Measurements from ENCODE around the gene MPV17L2.

MPV17L2 gene

DNA sequence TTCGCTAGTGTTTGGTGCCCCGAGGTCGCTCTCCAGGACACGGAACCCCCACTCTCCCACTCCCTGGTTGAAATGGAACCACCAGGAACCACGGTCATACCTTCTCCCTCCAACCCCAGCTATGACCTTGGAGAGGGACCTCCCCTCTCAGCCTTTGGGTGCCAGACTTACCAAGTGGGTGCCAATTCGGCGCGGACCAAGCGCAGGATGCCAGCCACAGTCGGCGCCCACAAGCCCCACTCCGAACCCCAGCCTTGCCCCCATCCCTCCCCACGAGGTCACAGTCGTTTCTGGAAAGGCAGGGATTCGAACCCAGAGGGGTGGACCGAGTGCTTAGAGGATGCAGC is 32.3 kb downstream of the MPV17L2 start:
- no peaks in the 10 kb centered on the region for H3K9me3 ChIP-seq (replicated peaks; ENCODE audit: insufficient read depth, low read length)
- no peak overlapping the region for H3K27ac ChIP-seq (ENCODE audit: low read length)
- no peaks in the 10 kb centered on the region for H3K36me3 ChIP-seq (replicated peaks; ENCODE audit: insufficient read depth, low read length)
- H3K9me2 ChIP-seq (replicated peaks; ENCODE audit: insufficient read depth, low read length): no peaks in the 10 kb centered on the region
- TF ChIP-seq, protein P1, sequence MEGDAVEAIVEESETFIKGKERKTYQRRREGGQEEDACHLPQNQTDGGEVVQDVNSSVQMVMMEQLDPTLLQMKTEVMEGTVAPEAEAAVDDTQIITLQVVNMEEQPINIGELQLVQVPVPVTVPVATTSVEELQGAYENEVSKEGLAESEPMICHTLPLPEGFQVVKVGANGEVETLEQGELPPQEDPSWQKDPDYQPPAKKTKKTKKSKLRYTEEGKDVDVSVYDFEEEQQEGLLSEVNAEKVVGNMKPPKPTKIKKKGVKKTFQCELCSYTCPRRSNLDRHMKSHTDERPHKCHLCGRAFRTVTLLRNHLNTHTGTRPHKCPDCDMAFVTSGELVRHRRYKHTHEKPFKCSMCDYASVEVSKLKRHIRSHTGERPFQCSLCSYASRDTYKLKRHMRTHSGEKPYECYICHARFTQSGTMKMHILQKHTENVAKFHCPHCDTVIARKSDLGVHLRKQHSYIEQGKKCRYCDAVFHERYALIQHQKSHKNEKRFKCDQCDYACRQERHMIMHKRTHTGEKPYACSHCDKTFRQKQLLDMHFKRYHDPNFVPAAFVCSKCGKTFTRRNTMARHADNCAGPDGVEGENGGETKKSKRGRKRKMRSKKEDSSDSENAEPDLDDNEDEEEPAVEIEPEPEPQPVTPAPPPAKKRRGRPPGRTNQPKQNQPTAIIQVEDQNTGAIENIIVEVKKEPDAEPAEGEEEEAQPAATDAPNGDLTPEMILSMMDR (IDR thresholded peaks at IDR 0.05; ENCODE audit: low read length): no peak
- TF ChIP-seq EZH2phosphoT487 (IDR thresholded peaks at IDR 0.05; ENCODE audit: low read length): no peak
- no peak for TF ChIP-seq EZH2 (optimal IDR thresholded peaks at IDR 0.05; ENCODE audit: low read depth, low read length)
- DNase-seq: no peak
- no peak overlapping the region for H3K4me3 ChIP-seq (ENCODE audit: low read length)
- no peaks in the 10 kb centered on the region for H3K79me2 ChIP-seq (ENCODE audit: low read length)
- H3K4me2 ChIP-seq (ENCODE audit: low read depth, low read length): no peak overlapping the region
- no peak overlapping the region for H3K9ac ChIP-seq (ENCODE audit: low read length)
- H3K27me3 ChIP-seq (replicated peaks; ENCODE audit: insufficient read depth, low read length): peaks cover 69% of the 10 kb centered on the region
- no peaks in the 10 kb centered on the region for H3K4me1 ChIP-seq (ENCODE audit: low read length)
- no peaks in the 10 kb centered on the region for H3F3A ChIP-seq (ENCODE audit: insufficient read depth, low read length)
- H4K20me1 ChIP-seq (ENCODE audit: insufficient read depth, low read length): no peaks in the 10 kb centered on the region
- H2AFZ ChIP-seq (ENCODE audit: low read length): no peak overlapping the region

DNA sequence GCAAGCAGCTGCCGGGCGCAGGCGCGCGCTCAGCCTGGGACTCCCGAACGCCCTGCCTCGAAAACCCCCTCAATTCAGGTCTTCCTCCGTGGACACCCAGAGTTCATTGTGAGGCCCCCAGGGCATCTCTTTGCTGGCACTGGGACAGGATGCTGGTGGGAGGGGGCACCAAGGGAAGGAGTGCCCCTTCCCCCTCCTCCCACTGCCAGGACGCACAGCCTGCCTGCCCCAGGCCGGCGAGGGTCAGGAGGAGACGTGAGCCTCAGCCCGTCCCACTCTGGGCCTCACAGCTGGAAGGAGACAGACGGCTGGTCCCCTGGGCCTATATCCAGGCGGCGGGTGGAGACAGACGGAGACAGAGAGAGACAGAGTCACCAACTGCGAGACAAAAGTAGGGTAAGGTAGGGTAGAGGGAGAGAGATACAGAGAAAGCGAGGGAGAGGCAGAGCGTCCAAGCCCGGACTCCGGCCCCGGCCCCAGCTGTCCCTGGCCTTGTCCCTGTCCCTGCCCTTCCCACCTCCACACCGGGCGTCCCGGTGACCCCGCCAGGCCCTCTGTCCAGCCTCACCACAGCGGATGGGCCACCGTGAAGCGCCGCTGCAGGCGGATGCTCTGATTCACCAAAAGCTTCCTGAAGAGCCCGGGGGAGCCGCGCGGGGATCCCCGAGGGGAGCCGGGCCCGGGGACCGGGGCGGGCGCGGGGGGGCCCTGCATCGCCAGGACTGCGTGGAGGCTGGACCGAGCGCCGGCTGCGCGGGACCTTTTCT is 32.9 kb downstream of the MPV17L2 start, which contains the start of gene PDE4C:
Gene PDE4C, minus strand, starts transcription at position 737 of the 767 bp plus-strand sequence. Its CDS starts 23 bp downstream, at position 714.
- Histone ChIP-seq H3K4me3 (ENCODE audit: low read length) (no peak within 1 kb of the TSS), H3K9me3 (replicated peaks; ENCODE audit: insufficient read depth, low read length) (no peaks in the 10 kb centered on the region), H3F3A (ENCODE audit: insufficient read depth, low read length) (no peaks in the 10 kb centered on the region), H3K9me2 (replicated peaks; ENCODE audit: insufficient read depth, low read length) (no peaks in the 10 kb centered on the region), H3K27me3 (replicated peaks; ENCODE audit: insufficient read depth, low read length) (peaks cover 70% of the 10 kb centered on the region), H4K20me1 (ENCODE audit: insufficient read depth, low read length) (no peaks in the 10 kb centered on the region), H3K4me1 (ENCODE audit: low read length) (no peaks in the 10 kb centered on the region), H3K9ac (ENCODE audit: low read length) (no peak within 1 kb of the TSS), H3K27ac (ENCODE audit: low read length) (no peak within 1 kb of the TSS), H3K4me2 (ENCODE audit: low read depth, low read length) (no peak within 1 kb of the TSS), H3K79me2 (ENCODE audit: low read length) (no peaks in the 10 kb centered on the region), H3K36me3 (replicated peaks; ENCODE audit: insufficient read depth, low read length) (no peaks in the 10 kb centered on the region), H2AFZ (ENCODE audit: low read length) (no peak within 1 kb of the TSS)
- DNase-seq: no peak
- TF ChIP-seq, protein P1 (IDR thresholded peaks at IDR 0.05; ENCODE audit: low read length): no peak
- TF ChIP-seq EZH2phosphoT487 (IDR thresholded peaks at IDR 0.05; ENCODE audit: low read length) (no peak), EZH2 (optimal IDR thresholded peaks at IDR 0.05; ENCODE audit: low read depth, low read length) (no peak)

DNA sequence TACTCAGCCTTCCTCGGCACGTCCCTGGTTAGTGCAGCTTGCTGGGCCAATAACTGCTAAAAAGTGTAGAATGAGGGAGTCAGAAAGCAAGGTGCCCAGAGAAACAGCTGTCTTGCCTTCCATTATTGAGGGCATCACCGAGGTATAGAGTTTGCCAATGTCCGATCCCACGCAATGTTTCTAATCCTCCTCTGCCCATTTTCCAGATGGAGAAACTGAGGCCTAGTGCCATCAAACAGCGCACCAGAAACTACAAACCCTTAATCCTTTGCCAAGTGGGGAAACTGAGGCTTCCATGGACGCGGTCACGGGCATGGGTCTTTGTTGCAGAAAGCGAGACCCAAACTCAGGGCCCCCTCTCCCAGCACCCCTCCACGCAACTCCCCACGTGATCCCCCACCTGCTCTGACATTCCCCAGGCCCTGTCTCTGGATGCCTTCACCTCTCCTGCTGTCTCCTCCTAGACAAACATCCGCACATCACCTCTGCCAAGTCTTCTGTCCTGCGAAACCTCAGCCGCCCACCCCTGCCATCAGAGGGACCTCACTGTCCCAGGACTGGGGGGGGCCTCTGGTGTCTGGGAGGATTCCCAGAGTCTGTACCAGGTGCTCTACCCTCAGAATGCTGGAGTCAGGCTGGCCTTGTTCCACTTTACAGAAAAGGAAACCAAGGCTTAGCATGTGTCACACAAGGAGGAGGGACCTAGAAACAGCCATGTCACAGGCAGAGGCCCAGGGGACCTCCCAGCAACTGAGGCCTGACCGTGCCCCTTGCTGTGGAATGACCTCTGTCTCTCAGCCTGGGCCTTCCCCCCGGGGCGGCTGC is 34.1 kb downstream of the MPV17L2 start:
- no peak for TF ChIP-seq EZH2 (optimal IDR thresholded peaks at IDR 0.05; ENCODE audit: low read depth, low read length)
- TF ChIP-seq, protein P1 (IDR thresholded peaks at IDR 0.05; ENCODE audit: low read length): no peak
- no peak for TF ChIP-seq EZH2phosphoT487 (IDR thresholded peaks at IDR 0.05; ENCODE audit: low read length)
- Histone ChIP-seq H3K9me3 (replicated peaks; ENCODE audit: insufficient read depth, low read length) (no peaks in the 10 kb centered on the region), H3F3A (ENCODE audit: insufficient read depth, low read length) (no peaks in the 10 kb centered on the region), H4K20me1 (ENCODE audit: insufficient read depth, low read length) (no peaks in the 10 kb centered on the region), H3K4me3 (ENCODE audit: low read length) (no peak overlapping the region), H3K79me2 (ENCODE audit: low read length) (no peaks in the 10 kb centered on the region), H3K4me2 (ENCODE audit: low read depth, low read length) (no peak overlapping the region), H3K4me1 (ENCODE audit: low read length) (no peaks in the 10 kb centered on the region), H3K27me3 (replicated peaks; ENCODE audit: insufficient read depth, low read length) (peaks cover 69% of the 10 kb centered on the region), H3K9me2 (replicated peaks; ENCODE audit: insufficient read depth, low read length) (no peaks in the 10 kb centered on the region), H3K36me3 (replicated peaks; ENCODE audit: insufficient read depth, low read length) (no peaks in the 10 kb centered on the region), H2AFZ (ENCODE audit: low read length) (no peak overlapping the region), H3K27ac (ENCODE audit: low read length) (no peak overlapping the region), H3K9ac (ENCODE audit: low read length) (no peak overlapping the region)
- DNase-seq: no peak

Measured in MM.1S (cell line).